NT2/D1 (cell line): ENCODE results near the gene MAP1A.
"Not testable (repeated sequence)": the region's sequence is repeated elsewhere in the genome, so short reads cannot be mapped to it uniquely, and the experiment has no call there.

ENCODE experiments used
- DNase-seq: peaks from one replicate; pipeline ENCODE4 v3.0.0-alpha.2; 2011; ENCODE audit warnings: low read depth, low spot score
- H3K27me3 ChIP-seq: 2 replicates; pipeline ENCODE4 v1.6.0; 2011; ENCODE audit warnings: mild to moderate bottlenecking; ENCODE audit not compliant: insufficient read length, insufficient read depth
- H3K36me3 ChIP-seq: 2 replicates; pipeline ENCODE4 v1.6.1; 2011; ENCODE audit warnings: mild to moderate bottlenecking, low read length, mixed read lengths; ENCODE audit not compliant: insufficient read depth, insufficient read length
- H3K4me1 ChIP-seq: 2 replicates; pipeline ENCODE4 v1.5.1; 2011; ENCODE audit not compliant: insufficient read depth, insufficient read length
- H3K4me3 ChIP-seq: 2 replicates; pipeline ENCODE4 v1.5.1; 2011; ENCODE audit warnings: low read depth; ENCODE audit not compliant: insufficient read length
- H3K9ac ChIP-seq: 2 replicates; pipeline ENCODE4 v1.6.0; 2011; ENCODE audit warnings: low read depth; ENCODE audit not compliant: insufficient read length
- H3K9me3 ChIP-seq: 2 replicates; pipeline ENCODE4 v1.5.1; 2011; ENCODE audit warnings: mild to moderate bottlenecking, low read length; ENCODE audit not compliant: insufficient read depth
- SUZ12 ChIP-seq: IDR thresholded peaks from 2 replicates; pipeline ENCODE4 v1.6.1; 2011; ENCODE audit not compliant: insufficient read length, insufficient read depth; ENCODE audit errors: extremely low read depth
- YY1 ChIP-seq: IDR thresholded peaks from 2 replicates; pipeline ENCODE4 v1.6.1; 2011; ENCODE audit not compliant: insufficient read length, insufficient read depth
- ZNF274 ChIP-seq: IDR thresholded peaks from 2 replicates; pipeline ENCODE4 v1.6.1; 2011; ENCODE audit warnings: mild to moderate bottlenecking, low read depth, low read length

The MAP1A gene

DNA sequence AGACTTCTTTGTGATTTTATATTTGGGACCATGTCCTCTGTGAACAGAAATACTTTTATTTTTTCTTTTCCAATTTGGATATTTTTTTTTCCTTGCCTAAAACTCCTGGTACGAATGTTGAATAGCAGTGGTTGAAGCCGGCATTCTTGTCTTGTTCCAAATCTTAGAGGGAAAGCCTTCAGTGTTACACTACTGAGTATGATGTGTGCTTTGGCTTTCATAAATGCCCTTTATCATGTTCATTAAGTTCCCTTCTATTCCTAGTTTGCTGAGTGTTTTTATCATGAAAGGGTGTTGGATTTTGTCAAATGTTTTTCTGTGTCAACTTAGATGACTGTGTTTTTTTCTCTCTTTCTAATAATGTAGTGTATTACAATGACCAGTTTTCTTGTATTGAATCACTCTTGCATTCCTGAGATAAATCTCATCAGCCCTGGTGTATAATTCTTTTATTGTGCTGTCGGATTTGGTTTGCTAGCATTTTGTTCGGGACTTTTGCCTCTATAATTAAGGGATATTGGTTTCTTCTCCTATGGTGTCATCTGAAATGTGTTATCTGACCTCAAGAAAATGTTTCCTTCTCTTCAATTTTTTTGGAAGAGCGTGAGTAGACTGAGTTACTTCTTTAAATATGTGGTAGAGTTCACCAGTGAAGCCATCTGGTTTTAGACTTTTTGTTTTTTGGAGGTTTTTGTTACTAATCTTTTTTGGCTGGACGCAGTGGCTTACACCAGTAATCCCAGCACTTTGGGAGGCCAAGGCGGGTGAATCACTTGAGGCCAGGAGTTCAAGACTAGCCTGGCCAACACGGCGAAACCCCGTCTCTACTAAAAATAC, 33.3 kb downstream of the MAP1A start:
- Histone ChIP-seq H3K36me3 (no peaks in the 10 kb centered on the region), H3K9me3 (no peaks in the 10 kb centered on the region), H3K4me3 (no peak overlapping the region), H3K27me3 (no peaks in the 10 kb centered on the region), H3K9ac (no peak overlapping the region), H3K4me1 (no peaks in the 10 kb centered on the region)
- no peak for TF ChIP-seq SUZ12
- no peak for TF ChIP-seq ZNF274
- TF ChIP-seq YY1: no peak
- no peak for DNase-seq

DNA sequence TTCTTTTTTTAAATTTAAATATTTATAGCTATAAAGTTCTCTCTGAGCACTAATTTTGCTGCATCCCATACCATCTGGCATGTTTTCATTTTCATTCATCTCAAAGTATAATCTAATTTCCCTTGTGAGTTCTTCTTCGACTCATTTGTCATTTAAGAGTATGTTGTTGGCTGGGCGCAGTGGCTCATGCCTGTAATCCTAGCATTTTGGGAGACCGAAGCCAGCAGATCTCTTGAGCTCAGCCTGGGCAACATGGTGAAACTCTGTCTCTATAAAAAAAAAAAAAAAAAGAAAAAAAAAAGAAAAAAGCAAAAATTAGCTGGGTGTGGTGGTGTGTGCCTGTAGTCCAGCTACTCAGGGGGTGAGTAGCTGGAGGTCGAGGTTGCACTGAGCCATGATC, 34.8 kb downstream of the MAP1A start:
- Histone ChIP-seq H3K9ac (no peak overlapping the region), H3K9me3 (no peaks in the 10 kb centered on the region), H3K4me1 (no peaks in the 10 kb centered on the region), H3K4me3 (no peak overlapping the region), H3K27me3 (no peaks in the 10 kb centered on the region), H3K36me3 (no peaks in the 10 kb centered on the region)
- DNase-seq: no peak
- TF ChIP-seq YY1 (no peak), SUZ12 (no peak), ZNF274 (no peak)

DNA sequence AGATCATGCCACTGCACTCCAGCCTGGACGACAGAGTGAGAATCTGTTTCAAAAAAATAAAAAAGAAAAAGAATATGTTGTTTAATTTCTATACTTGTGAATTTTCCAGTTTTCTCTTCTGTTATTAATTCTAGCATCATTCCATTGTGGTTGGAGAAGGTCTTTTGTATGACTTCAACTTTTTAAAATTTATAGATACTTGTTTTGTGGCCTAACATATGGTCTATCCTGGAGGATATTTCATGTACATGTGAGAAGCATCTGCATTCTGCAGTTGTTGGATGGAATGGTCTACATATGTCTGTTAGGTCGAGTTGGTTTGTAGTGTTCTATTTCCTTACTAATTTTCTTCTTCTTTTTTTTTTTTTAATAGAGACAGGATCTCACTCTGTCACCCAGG, 35.6 kb downstream of the MAP1A start:
- no peak overlapping the region for H3K4me3 ChIP-seq
- H3K9me3 ChIP-seq: no peaks in the 10 kb centered on the region
- no peaks in the 10 kb centered on the region for H3K27me3 ChIP-seq
- no peak overlapping the region for H3K9ac ChIP-seq
- H3K4me1 ChIP-seq: no peaks in the 10 kb centered on the region
- peaks cover 2% of the 10 kb centered on the region for H3K36me3 ChIP-seq
- DNase-seq: no peak
- TF ChIP-seq SUZ12 (no peak), ZNF274 (no peak), YY1 (no peak)

DNA sequence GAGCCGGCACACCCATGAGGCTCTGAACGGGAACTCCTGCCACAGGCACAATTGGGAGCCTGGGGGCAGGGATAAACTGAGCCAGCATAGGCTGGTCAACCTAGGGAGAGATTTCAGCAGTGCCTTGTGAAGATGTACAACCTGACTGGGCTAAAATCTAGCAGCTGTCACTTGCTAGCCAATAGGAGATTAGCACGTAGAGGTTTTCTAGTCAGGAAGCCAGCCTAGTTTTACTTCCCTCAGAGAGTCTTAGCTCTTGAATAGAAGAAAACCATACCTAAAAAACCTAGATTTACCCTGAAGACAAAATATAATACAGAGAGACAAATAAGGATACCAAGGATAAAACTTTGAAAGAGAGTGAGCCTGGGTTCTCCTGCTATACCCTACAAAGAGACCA, 45.3 kb downstream of the MAP1A start:
- not testable (repeated sequence) for H3K4me1 ChIP-seq, H3K27me3 ChIP-seq, H3K9ac ChIP-seq, H3K36me3 ChIP-seq, H3K4me3 ChIP-seq, DNase-seq, H3K9me3 ChIP-seq

DNA sequence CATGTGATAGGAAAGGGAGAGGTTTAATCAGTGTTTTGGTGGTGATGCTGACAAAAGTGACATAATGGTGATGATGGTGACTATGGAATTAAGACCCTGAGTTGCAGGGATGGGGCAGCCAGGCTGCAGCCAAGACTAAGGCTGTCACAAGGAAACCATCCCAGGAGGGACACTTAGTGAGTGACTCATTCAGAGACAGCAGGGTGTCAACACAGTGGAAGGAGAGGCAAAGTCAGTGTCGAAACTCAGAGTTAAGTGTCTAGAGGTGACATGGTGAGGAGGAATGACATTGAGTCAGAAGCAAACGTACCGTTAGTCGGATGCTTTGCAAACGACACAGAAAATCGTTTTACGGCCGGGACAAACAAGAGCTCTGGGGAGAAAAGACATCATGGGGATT, 46.4 kb downstream of the MAP1A start:
- not testable (repeated sequence) for H3K9me3 ChIP-seq, H3K27me3 ChIP-seq, H3K36me3 ChIP-seq, H3K4me1 ChIP-seq, H3K9ac ChIP-seq, H3K4me3 ChIP-seq, DNase-seq

DNA sequence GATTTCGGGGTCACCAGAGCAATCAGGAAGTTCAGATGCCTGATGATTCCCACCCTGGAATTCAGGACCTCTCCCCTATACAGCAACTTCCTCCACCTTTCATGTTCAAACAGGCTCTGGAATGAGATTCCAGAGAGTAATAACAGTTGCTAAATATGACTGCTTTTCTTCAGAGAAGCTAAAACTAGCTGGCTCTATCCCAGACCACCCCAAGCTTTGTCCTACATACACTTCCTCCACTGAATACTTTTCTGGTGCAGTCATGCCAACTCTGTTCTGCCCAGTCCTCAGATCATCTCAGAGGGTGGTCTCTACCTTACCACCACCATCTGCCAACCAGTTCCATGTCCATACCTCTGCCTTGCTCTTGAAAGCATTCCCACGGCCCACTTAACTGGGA, 49.2 kb downstream of the MAP1A start:
- H3K9me3 ChIP-seq, DNase-seq, H3K27me3 ChIP-seq, H3K36me3 ChIP-seq, H3K4me3 ChIP-seq, H3K4me1 ChIP-seq, H3K9ac ChIP-seq: not testable (repeated sequence)

DNA sequence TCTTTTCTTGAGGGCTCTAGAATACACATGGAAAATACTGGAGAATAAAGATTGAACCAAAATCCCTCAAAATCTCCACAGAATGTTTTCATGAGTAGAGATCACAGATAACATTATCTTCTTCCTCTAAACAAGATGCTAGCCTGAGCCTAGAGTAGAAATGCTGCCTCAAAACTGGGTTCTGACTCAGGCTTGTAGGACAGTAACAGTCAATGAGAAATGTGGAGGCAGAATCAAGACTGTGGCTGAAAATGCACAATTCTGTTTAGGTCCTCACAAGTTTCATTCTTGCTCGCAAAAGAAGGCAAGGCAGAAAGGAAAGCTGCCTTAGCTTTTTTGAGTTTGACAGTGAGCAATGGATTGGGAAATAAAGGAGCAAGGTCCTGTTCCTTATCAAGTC, 57.2 kb downstream of the MAP1A start:
- DNase-seq, H3K9ac ChIP-seq, H3K27me3 ChIP-seq, H3K4me1 ChIP-seq, H3K9me3 ChIP-seq, H3K36me3 ChIP-seq, H3K4me3 ChIP-seq: not testable (repeated sequence)
